ENCODE data around the gene CD74. TPM values are rescaled to one million over a fixed set of nuclear protein-coding genes. Genes with fewer than 3 reads are reported as not detected.
A peak's percentile ranks its signal among the peaks of the same experiment; 100 is the strongest.

The CD74 gene
- total and polyA plus RNA-seq, 2 of the 13 experiments (the other 11 are each of a cell fraction or from before 2014, with no cell fraction given), result 34.1 to 84.4 TPM

- no peak for TF ChIP-seq ZNF460 (CRISPR knock-in tag; IDR thresholded peaks at IDR 0.05; ENCODE audit: borderline replicate concordance)
- 0 out of 2 replicates have a peak, but pooled peaks have one; percentile 22 for TF ChIP-seq KLF6 (CRISPR knock-in tag; IDR thresholded peaks at IDR 0.05)
- no peak for TF ChIP-seq HMGA1 (CRISPR knock-in tag; conservative IDR thresholded peaks at IDR 0.05)
- TF ChIP-seq RFXANK (CRISPR knock-in tag; IDR thresholded peaks at IDR 0.05), result peak; percentile 100
- TF ChIP-seq, protein P1, sequence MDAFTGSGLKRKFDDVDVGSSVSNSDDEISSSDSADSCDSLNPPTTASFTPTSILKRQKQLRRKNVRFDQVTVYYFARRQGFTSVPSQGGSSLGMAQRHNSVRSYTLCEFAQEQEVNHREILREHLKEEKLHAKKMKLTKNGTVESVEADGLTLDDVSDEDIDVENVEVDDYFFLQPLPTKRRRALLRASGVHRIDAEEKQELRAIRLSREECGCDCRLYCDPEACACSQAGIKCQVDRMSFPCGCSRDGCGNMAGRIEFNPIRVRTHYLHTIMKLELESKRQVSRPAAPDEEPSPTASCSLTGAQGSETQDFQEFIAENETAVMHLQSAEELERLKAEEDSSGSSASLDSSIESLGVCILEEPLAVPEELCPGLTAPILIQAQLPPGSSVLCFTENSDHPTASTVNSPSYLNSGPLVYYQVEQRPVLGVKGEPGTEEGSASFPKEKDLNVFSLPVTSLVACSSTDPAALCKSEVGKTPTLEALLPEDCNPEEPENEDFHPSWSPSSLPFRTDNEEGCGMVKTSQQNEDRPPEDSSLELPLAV (CRISPR knock-in tag; conservative IDR thresholded peaks at IDR 0.05; ENCODE audit: low read depth), result no peak
- TF ChIP-seq SMAD9 (CRISPR knock-in tag; IDR thresholded peaks at IDR 0.05), result no peak
- peak; percentile 39; the same call in 1 of the 2 replicates for TF ChIP-seq ZNF232 (CRISPR knock-in tag; IDR thresholded peaks at IDR 0.05; ENCODE audit: borderline replicate concordance)
- TF ChIP-seq MEIS1 (CRISPR knock-in tag; IDR thresholded peaks at IDR 0.05; ENCODE audit: borderline replicate concordance), result 0 out of 2 replicates have a peak, but pooled peaks have one; percentile 70
- TF ChIP-seq MLX (CRISPR knock-in tag; IDR thresholded peaks at IDR 0.05), result 0 out of 2 replicates have a peak, but pooled peaks have one; percentile 32
- no peak for TF ChIP-seq E2F1 (CRISPR knock-in tag; IDR thresholded peaks at IDR 0.05)
- no peak for TF ChIP-seq ZNF17 (CRISPR knock-in tag; IDR thresholded peaks at IDR 0.05)
- peak; percentile 86 for TF ChIP-seq NFYC (CRISPR knock-in tag; IDR thresholded peaks at IDR 0.05)
- TF ChIP-seq ZNF724P (CRISPR knock-in tag; IDR thresholded peaks at IDR 0.05; ENCODE audit: borderline replicate concordance), result no peak
- TF ChIP-seq MXI1 (IDR thresholded peaks at IDR 0.05; ENCODE audit: borderline replicate concordance, low read depth, low read length), result no peak
- TF ChIP-seq KDM5B (CRISPR knock-in tag; IDR thresholded peaks at IDR 0.05; ENCODE audit: borderline replicate concordance), result no peak
- TF ChIP-seq TEAD2 (CRISPR knock-in tag; IDR thresholded peaks at IDR 0.05), result no peak
- peak; percentile 24; the same call in 1 of the 2 replicates for TF ChIP-seq MYC (CRISPR knock-in tag; IDR thresholded peaks at IDR 0.05; ENCODE audit: borderline replicate concordance)
- TF ChIP-seq RFXAP (CRISPR knock-in tag; IDR thresholded peaks at IDR 0.05; ENCODE audit: borderline replicate concordance), result peak; percentile 100
- TF ChIP-seq, protein P2, sequence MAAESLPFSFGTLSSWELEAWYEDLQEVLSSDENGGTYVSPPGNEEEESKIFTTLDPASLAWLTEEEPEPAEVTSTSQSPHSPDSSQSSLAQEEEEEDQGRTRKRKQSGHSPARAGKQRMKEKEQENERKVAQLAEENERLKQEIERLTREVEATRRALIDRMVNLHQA (CRISPR knock-in tag; IDR thresholded peaks at IDR 0.05), result no peak
- TF ChIP-seq, protein P3, sequence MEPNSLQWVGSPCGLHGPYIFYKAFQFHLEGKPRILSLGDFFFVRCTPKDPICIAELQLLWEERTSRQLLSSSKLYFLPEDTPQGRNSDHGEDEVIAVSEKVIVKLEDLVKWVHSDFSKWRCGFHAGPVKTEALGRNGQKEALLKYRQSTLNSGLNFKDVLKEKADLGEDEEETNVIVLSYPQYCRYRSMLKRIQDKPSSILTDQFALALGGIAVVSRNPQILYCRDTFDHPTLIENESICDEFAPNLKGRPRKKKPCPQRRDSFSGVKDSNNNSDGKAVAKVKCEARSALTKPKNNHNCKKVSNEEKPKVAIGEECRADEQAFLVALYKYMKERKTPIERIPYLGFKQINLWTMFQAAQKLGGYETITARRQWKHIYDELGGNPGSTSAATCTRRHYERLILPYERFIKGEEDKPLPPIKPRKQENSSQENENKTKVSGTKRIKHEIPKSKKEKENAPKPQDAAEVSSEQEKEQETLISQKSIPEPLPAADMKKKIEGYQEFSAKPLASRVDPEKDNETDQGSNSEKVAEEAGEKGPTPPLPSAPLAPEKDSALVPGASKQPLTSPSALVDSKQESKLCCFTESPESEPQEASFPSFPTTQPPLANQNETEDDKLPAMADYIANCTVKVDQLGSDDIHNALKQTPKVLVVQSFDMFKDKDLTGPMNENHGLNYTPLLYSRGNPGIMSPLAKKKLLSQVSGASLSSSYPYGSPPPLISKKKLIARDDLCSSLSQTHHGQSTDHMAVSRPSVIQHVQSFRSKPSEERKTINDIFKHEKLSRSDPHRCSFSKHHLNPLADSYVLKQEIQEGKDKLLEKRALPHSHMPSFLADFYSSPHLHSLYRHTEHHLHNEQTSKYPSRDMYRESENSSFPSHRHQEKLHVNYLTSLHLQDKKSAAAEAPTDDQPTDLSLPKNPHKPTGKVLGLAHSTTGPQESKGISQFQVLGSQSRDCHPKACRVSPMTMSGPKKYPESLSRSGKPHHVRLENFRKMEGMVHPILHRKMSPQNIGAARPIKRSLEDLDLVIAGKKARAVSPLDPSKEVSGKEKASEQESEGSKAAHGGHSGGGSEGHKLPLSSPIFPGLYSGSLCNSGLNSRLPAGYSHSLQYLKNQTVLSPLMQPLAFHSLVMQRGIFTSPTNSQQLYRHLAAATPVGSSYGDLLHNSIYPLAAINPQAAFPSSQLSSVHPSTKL (CRISPR knock-in tag; IDR thresholded peaks at IDR 0.05), result peak; percentile 30; the same call in 1 of the 2 replicates
- TF ChIP-seq ZMYM3 (CRISPR knock-in tag; IDR thresholded peaks at IDR 0.05), result peak; percentile 19; the same call in 1 of the 2 replicates
- peak; percentile 4; the same call in 1 of the 2 replicates for TF ChIP-seq HNF4G (IDR thresholded peaks at IDR 0.05; ENCODE audit: borderline replicate concordance, low read depth, low read length)
- TF ChIP-seq HNF4G (CRISPR knock-in tag; IDR thresholded peaks at IDR 0.05; ENCODE audit: borderline replicate concordance, low read depth), result no peak
Measured at GRCh38 chr5:150412319-150413175, at the start of gene CD74 (continued).

All from HepG2 (cell line).